HG02759 (cell line): ENCODE results near the gene MYH7.
"Not testable (repeated sequence)": the region's sequence is repeated elsewhere in the genome, so short reads cannot be mapped to it uniquely, and the experiment has no call there.

Experiments
- ATAC-seq: cut with Tn5 transposase; IDR thresholded peaks from one replicate; pipeline ENCODE4 v1.9.1; 2021; ENCODE audit warnings: mild to moderate bottlenecking, moderate library complexity; ENCODE audit not compliant: unreplicated experiment

The MYH7 gene

DNA sequence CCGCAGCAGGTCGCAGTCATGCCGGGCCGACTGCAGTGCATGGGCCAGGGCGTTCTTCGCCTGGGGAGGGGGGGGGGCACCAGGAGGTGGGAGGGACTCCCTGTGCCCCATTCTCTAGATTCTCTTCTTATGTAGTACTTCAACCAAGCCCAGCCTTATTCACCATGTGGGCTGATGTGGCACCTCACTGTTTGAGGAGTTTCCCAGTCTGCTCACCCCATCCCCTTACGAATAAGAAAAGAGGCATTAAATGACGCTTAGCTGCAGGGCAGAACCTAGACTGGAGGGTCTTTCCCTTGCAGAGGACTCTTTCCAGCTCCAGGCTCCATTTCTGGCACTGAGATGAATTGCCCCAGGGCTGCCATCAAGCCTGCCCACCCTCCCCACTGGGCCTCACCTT is 46.5 kb downstream of the MYH7 start:
- no peak for ATAC-seq

GRCh38 chr14:23387916-23388882 is 47.3 kb downstream of the MYH7 start:
- ATAC-seq, result no peak

- no peak for ATAC-seq
Observed at GRCh38 chr14:23386999-23387398, 48.5 kb downstream of the MYH7 start.

DNA sequence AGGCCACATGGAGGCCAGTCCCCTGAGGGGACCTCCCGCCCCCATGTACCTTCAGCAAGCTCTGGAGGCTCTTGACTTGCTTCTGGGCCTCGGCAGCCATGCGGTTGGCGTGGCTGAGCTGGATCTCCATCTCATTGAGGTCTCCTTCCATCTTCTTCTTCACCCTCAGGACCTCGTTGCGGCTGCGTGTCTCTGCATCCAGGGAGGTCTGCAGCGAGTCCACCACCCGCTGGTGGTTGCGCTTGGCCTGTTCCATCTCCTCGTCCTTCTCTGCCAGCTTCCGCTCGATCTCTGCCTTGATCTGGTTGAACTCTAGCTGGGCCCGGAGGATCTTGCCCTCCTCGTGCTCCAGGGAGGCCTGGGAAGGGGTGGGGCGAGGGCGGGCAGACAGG is 49.2 kb downstream of the MYH7 start:
- not testable (repeated sequence) for ATAC-seq

DNA sequence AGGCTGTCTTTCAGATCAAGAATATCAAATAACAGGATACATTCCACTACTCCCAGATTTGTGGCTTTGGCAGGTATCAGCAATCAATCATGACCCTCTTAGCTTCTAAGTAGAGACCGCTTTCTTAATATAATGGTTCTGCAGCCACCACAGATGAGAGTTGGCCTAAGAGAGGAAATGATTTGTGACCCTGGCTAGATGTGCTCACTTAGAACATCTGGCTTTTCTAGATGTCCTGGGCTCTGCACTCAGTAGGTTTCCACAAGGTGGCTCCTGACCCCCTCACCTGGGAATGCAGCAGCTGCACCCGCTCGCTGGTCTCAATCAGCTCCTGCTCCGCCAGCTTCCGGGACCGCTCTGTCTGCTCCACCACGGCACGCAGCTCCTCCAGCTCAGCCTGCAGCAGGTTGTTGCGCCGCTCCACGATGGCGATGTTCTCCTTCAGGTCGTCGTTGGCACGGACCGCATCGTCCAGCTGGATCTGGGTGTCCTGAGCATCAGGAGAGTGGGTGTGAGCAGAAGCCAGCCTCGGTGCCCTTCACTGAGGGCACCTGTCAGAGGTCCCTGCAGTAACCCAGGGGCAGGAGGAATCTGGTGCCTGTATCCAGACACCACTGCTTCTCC is 49.7 kb downstream of the MYH7 start:
- ATAC-seq, result no peak

DNA sequence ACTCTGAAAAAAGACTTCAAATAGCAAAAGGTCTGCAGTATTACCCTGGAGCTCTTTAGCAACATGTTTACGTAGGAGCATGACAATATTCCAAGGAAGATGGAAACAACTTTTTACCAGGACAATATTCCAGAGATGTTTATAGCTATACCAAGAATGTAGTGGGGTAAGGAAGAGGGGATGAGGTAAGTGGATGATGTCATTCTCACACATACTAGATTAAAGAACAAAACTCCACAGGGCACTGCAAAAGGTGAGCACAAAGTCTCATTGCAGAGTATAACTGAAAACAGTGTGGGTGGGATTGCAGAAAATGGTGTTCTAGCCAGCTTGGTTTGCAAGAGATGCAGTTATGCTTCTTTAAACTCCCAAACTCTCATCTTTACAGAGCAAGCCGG is 50.2 kb downstream of the MYH7 start:
- ATAC-seq, result no peak

GRCh38 chr14:23384364-23385080 is 50.9 kb downstream of the MYH7 start:
- no peak for ATAC-seq

DNA sequence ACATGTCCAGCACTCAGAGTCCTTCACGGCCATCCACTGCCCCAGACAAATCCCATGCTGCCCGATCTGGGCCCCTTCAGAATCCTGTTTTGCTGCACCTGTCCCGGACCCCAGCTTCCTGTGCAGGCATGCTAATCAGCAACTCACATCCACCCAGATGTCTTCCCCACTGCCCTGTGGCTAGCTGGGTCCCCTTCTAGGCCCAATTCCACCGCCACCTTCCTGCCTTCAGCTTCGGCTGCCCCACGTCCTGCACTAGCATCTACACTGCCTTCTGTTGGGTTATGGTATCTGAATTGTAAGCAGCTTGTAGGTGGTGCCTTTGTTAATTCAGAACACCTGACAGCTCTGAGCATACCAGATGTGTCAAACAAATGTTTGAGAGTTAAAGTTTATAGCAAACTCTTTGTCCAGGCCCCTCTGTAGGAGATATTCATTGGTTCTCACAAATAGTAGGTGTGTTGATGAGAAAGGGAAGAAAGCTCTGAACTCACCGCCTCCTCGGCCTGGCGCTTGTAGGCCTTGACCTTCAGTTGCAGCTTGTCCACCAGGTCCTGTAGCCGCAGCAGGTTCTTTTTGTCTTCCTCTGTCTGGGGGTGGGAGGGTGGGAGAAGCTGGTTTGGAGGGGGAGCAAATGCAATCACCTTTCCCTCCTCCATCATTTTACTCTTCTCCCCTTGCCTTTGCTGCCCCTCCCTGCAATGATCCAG is 52.6 kb downstream of the MYH7 start:
- ATAC-seq, result no peak

DNA sequence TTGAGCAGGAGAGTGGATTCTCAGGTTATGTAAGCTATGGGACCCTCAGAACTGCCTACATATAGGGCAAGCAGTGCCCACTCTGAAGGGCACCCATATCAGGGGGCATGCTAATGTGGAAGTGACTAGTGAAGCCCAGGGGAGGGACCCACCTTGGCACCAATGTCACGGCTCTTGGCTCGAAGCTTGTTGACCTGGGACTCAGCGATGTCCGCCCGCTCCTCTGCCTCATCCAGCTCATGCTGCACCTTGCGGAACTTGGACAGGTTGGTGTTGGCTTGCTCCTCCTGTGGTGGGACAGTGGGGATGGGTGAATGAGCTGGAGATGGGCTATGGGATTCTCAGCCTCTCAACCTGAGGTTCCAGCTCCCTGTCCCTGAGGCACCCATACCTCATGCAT is 53.2 kb downstream of the MYH7 start:
- no peak for ATAC-seq

DNA sequence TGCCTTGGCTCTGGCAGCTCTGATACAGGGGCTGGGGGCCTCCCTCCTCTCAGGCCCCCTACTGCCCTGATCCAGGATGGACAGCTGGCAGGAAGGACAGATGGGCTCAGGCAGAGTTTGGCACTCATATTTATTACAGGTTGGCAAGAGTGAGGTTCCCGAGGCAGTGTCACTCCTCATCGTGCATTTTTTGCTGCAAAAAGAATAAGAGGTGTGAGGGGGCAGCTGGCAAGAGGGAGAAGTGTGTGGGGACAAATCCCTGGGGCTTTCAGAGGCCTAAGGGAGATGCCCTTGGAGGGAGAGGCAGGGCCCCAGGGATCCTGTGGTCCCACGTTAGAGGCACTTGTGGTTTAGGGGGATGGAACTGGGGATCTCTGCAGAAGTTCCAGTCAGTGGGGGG is 53.6 kb downstream of the MYH7 start:
- no peak for ATAC-seq

GRCh38 chr14:23380976-23381375 is 54.5 kb downstream of the MYH7 start:
- no peak for ATAC-seq

DNA sequence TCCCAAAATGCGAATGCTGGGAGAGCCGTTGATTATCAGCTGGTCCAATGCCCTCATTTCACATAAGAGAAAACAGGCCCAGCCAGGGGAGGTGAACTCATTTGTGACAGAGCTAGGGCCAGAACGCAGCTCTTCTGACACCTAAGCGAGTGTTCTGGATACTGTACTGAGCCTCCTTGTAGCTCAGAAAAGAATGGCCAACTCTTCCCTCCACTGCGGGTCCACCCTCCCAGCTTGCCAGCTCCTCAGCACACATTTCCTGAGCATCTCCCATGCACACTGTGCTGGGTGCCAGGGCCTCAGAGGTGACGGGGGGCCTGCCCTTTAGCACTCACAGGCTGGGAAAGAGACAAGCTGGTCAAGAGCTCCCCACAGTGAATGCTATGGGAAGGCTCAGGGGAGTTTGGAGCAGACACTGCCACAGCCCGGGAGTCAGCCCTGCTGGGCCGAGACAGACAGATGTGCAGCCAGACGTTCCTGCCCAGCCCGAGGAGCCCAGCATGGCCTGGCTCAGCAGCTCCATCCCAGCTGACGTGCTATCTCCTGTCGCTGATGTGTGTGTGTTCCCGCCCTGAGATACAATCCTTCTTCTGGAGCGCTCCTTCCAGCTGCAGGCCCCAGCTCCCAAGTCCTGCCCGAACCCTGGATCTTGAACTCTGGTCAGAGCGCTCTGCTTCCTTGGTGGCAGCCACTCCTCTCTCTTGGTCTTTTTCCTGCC is 55.1 kb downstream of the MYH7 start:
- ATAC-seq, result no peak

DNA sequence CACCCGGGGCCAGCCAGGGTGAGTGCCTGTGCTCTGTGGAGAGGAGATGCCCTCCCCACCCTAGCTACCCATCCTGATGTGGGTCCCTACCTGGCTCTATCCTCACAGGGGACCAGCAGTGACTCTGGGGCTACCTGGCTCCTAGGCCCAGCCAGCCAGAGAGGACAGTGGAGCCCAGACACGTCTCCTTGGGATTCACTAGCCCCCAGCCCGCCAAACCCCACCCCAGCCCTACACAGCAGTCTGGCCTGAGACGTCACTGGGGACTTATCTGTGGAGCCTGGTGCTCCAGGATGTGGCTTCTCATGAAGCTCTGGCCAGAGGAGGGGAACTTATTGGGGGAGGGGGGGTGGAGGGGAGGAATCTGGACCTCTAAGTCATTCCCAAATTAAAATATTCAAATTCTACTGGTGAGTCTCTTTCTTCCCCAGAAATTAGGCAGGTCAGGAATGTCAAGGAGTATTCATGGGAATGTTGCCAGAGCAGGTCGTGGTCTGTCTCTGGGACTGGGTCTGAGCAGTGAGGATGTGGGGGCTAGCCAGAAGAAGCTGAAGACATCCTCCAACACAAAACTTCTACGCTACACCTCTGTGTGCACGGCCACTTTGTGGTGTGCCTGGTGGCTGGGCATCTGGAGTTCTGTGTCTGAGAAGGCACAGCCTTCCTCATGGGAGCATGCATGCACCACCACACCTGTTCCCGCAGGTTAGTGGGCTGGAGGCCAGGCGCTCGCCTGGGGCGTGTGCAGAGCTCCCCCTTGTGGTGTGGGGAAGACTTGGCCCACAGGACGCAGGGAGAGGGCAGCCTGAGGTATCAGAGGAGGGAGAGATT is 55.9 kb downstream of the MYH7 start:
- ATAC-seq, result peak; percentile 54

DNA sequence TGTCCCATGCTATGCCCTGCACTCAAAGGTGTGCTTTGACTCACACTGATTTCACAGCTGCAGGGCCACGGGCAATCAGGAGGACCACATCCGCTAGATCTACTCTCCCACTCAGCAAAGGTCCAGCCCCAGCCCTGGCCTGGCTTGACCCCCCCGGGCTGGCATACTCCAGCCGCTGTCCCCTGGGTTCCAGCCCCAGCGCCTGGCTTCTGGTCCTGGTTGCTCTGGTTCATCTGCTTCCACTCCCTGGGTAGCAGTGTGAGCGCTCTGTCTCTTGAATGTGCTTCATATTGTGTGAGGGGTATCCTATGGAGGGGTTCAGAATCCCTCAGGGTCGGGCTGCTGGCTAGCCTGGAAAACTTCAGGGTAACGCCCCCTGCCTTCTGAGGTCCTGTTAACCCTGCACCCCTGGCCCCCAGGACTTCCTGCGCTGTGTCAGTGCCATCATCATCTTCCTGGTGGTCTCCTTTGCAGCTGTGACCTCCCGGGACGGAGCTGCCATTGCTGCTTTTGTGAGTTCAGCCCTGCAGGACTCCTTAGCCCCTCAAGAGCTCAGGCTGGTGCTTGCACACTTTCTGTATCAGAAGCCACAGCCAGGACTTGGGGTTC is 56.7 kb downstream of the MYH7 start:
- no peak for ATAC-seq

DNA sequence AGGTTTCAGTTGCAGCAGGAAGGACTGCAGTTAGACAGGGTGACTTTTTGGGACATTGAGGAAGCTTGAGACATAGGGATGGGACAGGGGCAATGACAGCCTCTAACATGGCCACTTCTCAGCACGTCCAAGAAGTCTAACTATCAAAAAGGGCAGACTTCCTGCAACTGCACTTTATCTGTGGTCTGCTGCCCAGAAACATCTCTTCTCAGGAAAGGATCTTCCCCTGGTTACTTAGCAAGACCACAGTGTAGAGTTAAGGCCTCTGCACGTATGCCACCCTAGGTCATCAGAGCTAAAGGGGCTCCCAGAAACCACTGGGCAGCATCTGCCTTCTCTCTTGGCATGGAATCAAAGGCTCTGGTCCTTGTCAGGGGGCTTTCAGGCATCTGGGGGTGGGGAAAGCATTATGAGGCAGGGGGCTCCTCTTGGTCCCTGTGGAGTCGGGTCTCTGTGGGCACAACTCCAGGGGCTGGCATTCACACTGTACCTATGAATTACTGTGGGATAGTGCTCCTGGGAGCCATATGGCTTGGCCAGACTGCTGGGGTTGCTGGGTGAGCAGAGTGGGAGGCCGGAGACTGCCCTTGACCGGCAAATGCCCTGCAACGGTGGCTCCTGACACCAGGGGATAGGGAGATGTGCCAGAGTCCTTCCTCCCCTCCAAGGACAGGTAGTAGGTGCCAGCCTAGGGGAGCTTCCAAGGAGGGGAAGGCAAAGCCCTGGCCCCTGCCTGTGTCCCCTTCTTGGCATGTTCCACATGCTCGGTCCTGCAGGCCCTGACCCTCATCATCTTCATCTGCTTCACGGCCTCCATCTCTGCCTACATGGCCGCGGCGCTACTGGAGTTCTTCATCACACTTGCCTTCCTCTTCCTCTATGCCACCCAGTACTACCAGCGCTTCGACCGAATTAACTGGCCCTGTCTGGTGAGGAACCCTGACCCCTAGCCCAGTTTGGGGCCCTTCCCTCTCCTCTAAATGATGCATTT is 57.6 kb downstream of the MYH7 start:
- ATAC-seq, result no peak

GRCh38 chr14:23377198-23377550 is 58.3 kb downstream of the MYH7 start:
- ATAC-seq, result no peak

- no peak for ATAC-seq
Observed at GRCh38 chr14:23376482-23377197, 58.8 kb downstream of the MYH7 start, which contains the start of gene CMTM5. Gene CMTM5 (plus strand): TSS chr14:23377046. CDS start chr14:23377252, 206 bp downstream.
